ENCODE measurements around the gene HACD3. TPM values are rescaled to one million over a fixed set of nuclear protein-coding genes. Genes with fewer than 3 reads are reported as not detected.

Gene HACD3
- 131 and 169 TPM in 2 replicates for total RNA-seq (2012; rRNA removed)
- polyA plus RNA-seq (2012; rRNA removed), result 56.7 and 60.9 TPM in 2 replicates
- 21.5 and 25.8 TPM in 2 replicates for polyA plus RNA-seq (2012; cell fraction: cytosol; rRNA removed)
- polyA plus RNA-seq (2012; cell fraction: nucleus; rRNA removed; ENCODE audit: low replicate concordance), result 8.2 and 21.9 TPM in 2 replicates
- percentile 80 among the genes with signal in this experiment for Bru-seq, nascent RNA
- percentile 91 among the genes with signal in this experiment for BruChase-seq, experiment 1, labeled RNA remaining after a 6-hour chase
- percentile 84 among the genes with signal in this experiment for BruChase-seq, experiment 2, labeled RNA remaining after a 2-hour chase
- long read RNA-seq, transcript HACD3-201 (11 exons, 3,228 nt), result major isoform, 191 of 239 reads
- long read RNA-seq, partial matches to known transcripts, result 6 of 239 reads
- long read RNA-seq, other reads (novel, unspliced or antisense), result 39 of 239 reads

GRCh38 chr15:65530318-65531111, at the start of gene HACD3:
TSS of gene HACD3 (plus strand) at chr15:65530463. CDS start at chr15:65530632, 169 bp downstream.
- Histone ChIP-seq H3K4me3 (ENCODE audit: insufficient read depth, low read depth, low read length) (peak within 1 kb of the TSS; percentile 63), H2BK20ac (ENCODE audit: low read depth, low read length) (peak within 1 kb of the TSS; percentile 6; the same call in 1 of the 2 replicates), H3K9me3 (ENCODE audit: control insufficient read depth, insufficient read depth, low read length) (no peaks in the 10 kb centered on the region), H3K4me2 (ENCODE audit: low read depth, low read length) (peak within 1 kb of the TSS; percentile 89), H2AK9ac (replicated peaks; ENCODE audit: low read depth, low read length, poor library complexity) (peak within 1 kb of the TSS; percentile 73), H3K27me3 (ENCODE audit: control insufficient read depth, insufficient read depth, low read length) (no peaks in the 10 kb centered on the region), H2BK5ac (ENCODE audit: low read depth, low read length, poor library complexity, severe bottlenecking) (peak within 1 kb of the TSS; percentile 57), H3K18ac (ENCODE audit: low read depth, low read length) (peak within 1 kb of the TSS; percentile 48), H3K79me1 (ENCODE audit: low read depth in 1 of 2, low read length in 2 of 2) (peaks cover 19 to 44% of the 10 kb centered on the region in 2 experiments), H3K4me1 (ENCODE audit: control insufficient read depth, insufficient read depth, low read length) (peaks cover 11% of the 10 kb centered on the region), H3K4ac (ENCODE audit: low read depth, low read length) (peak within 1 kb of the TSS; percentile 82), H3K23ac (ENCODE audit: low read depth, low read length) (peak within 1 kb of the TSS; percentile 97), H2BK120ac (ENCODE audit: low read depth, low read length) (peak within 1 kb of the TSS; percentile 38), H3K9ac (ENCODE audit: low read depth, low read length) (peak within 1 kb of the TSS; percentile 89), H2AFZ (replicated peaks; ENCODE audit: low read length, poor library complexity) (peak within 1 kb of the TSS; percentile 98), H3K14ac (replicated peaks; ENCODE audit: low read depth, low read length) (peak within 1 kb of the TSS; percentile 94), H4K5ac (ENCODE audit: low read depth, low read length) (peak within 1 kb of the TSS; percentile 74), H2BK15ac (ENCODE audit: low read depth, low read length) (peak within 1 kb of the TSS; percentile 51; the same call in 2 of the 3 replicates), H3K9me1 (ENCODE audit: insufficient read depth, low read length) (peaks cover 19% of the 10 kb centered on the region), H4K20me1 (ENCODE audit: insufficient read depth, low read length) (peaks cover 33% of the 10 kb centered on the region), H3K56ac (ENCODE audit: extremely low read depth, insufficient read depth, low read length) (peak within 1 kb of the TSS; percentile 63), H2AK5ac (ENCODE audit: low read depth, low read length) (peak within 1 kb of the TSS; percentile 83; the same call in 1 of the 2 replicates), H3K36me3 (ENCODE audit: control insufficient read depth, insufficient read depth, low read length) (peaks cover 2% of the 10 kb centered on the region; the same call in 1 of the 2 replicates), H4K8ac (ENCODE audit: low read depth in 2 of 2, low read length in 2 of 2) (peak within 1 kb of the TSS; percentile 86 to 90), H3K27ac (ENCODE audit: insufficient read depth, low read length) (peak within 1 kb of the TSS; percentile 78), H4K91ac (ENCODE audit: insufficient read depth, low read depth, low read length) (peak within 1 kb of the TSS; percentile 69)
- ATAC-seq (ENCODE audit: low read depth), result peak; percentile 93
- in situ Hi-C loops (cut with MboI; ENCODE audit: low sequenced_read_pairs), result no loop called here
- peak; percentile 69 for DNase-seq
- dilution Hi-C loops (cut with HindIII; ENCODE audit: low sequenced_read_pairs, unreplicated experiment), result no loop called here
- BruUV-seq (replicated peaks), result no TSS peak
- intact Hi-C loops (cut with micrococcal nuclease), result loop anchor here (2.0 kb wide), 1 partner anchor 14 kb away; the partner anchor contains the start of gene DPP8
- 1% methylated on average over 54 of the region's 88 CpGs; no CpG with 5 or more reads in 1 of the 2 experiments for WGBS, 2 experiments (ENCODE audit: extremely low coverage in 2 of 2, insufficient read length in 1 of 2)
- ChIA-PET POLR2A (ENCODE audit: unreplicated experiment) (interaction anchor here (0.6 kb wide), 1 partner anchor 18 kb away, joined by 4 read pairs; no protein-coding TSS in a partner anchor), CTCF (interaction anchor here (0.6 to 1.6 kb wide), 2 partner anchors 14 to 1251 kb away, joined by 3 to 4 read pairs; no protein-coding TSS in a partner anchor)
- TF ChIP-seq CTCF (conservative IDR thresholded peaks at IDR 0.05; ENCODE audit: low read depth, low read length) (no peak), CEBPB (IDR thresholded peaks at IDR 0.05; ENCODE audit: low read depth, low read length) (no peak), BHLHE40 (IDR thresholded peaks at IDR 0.05; ENCODE audit: low read depth, low read length) (no peak), MAZ (IDR thresholded peaks at IDR 0.05; ENCODE audit: borderline replicate concordance, low read depth, low read length) (peak; percentile 51; the same call in 1 of the 2 replicates), RFX5 (IDR thresholded peaks at IDR 0.05; ENCODE audit: low read depth, low read length) (no peak), ELK1 (IDR thresholded peaks at IDR 0.05; ENCODE audit: borderline replicate concordance, low read depth, low read length) (no peak), MAFK (IDR thresholded peaks at IDR 0.05; ENCODE audit: low read depth, low read length) (no peak), FOS (IDR thresholded peaks at IDR 0.05; ENCODE audit: low read depth, low read length) (no peak), SMC3 (IDR thresholded peaks at IDR 0.05; ENCODE audit: low read depth, low read length) (no peak), RCOR1 (IDR thresholded peaks at IDR 0.05; ENCODE audit: insufficient replicate concordance, low read length) (no peak), RAD21 (IDR thresholded peaks at IDR 0.05; ENCODE audit: low read length) (no peak)

Measured in IMR-90 (cell line).